NCI-H2196 treated with DMSO at 0.1 percent for 48 hours (cell line): ENCODE data around the gene YAP1.

Experiments used
- DNase-seq: peaks from one replicate; lab custom pipeline; 2025; ENCODE audit not compliant: unreplicated experiment; lab: John Stamatoyannopoulos, UW

The YAP1 gene

DNA sequence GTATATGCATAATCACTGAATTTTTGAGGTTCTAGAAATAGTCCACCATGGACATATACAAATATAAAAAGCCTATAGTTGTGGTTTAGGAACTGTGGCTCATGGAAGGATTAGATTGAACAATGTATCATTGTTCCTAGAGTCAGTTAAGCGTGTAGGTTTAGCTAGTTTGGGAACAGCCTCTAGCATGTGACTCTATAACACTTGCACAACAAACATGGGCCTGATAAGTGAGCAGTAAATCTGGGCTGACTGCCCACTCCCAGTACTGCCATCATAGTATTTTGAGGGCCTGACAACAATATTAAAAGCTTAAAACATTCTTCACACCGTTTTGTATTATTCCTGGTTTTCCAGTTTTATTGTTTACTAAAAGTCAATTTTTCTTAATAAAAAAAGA is 47.0 kb downstream of the YAP1 start:
- DNase-seq: no peak

DNA sequence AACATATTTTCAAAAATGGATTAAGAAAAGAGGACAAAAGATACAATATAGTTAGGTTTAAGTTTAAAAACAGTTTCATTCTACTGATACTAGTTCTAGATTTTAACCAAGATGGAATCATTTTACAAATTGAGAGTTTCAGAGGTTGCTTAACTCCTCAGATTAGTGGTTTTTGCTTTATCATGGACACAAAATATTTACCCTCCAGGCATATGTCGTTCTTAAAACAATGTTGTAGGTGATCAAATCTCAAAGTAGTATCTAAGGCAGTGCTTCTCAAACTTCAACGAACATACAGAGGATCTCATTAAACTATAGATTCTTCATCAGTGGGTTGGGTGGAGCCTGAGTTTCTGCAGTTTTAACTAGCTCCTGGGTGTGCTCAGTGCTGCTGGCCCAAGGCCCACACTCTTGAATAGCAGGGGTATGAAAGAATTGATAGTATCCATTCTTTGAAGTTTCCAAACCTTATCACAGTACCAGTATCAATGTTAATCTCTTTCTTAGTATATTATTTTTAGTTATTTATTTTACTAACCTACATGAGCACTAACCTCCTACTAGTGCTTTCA is 48.0 kb downstream of the YAP1 start:
- no peak for DNase-seq

DNA sequence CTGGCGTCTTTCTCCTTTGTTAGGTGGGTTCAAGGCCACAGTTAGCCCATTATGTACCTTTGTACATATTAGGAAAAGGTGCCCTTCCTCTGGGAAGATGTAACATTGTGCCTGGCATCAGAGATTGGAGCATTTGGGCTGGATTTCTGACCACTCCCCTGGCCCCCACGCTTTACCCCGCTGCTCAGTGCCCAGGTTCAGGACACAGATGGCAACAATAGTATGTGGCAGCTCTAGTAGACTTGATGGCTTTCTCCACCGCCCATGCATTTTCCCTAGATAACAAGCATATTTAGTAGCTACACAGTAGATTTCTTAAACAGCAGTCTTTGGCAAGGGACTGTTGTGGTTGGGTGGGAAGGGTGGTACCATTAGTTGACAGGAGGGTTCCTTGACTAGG is 53.1 kb downstream of the YAP1 start:
- no peak for DNase-seq

DNA sequence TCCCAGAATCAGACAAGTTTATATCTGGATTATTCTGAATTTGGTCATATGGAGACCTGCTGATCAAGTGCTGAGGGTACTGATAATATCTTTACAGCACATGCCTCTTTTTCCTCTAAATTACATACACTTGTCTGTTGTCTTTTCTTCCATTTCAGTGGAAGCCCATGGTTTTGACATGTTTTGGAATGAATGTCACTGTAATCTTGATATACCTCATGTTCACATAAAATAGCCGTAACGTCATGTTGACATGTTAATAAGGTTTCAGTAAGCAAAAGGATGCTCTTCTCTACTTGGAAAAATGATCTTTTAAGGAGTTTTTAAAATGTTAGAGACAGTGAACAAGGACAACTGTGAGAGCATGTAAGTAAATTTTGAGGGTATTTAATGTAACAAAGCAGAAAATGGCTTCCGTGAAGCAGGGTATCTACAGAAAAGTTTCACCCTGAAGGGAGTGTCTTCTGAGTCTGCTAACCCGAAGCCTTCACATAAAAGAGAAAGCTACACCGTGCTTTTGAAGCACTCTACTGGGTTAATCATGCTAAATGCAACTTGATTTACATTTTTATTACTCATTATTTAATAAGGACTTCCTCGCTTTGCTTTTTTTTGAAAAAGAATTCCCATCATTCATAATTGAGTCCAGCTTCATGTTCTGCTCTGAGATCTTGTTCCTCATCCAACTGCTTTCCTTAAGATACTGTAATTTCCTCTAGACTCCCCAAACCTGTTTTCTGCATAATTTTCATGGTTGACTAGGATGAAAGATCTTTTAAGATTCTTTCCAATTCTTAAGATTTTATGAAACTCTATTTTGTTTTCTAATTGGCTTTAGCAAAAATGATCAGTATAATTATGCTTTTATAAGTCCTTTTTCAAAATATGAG is 56.2 kb downstream of the YAP1 start:
- no peak for DNase-seq

DNA sequence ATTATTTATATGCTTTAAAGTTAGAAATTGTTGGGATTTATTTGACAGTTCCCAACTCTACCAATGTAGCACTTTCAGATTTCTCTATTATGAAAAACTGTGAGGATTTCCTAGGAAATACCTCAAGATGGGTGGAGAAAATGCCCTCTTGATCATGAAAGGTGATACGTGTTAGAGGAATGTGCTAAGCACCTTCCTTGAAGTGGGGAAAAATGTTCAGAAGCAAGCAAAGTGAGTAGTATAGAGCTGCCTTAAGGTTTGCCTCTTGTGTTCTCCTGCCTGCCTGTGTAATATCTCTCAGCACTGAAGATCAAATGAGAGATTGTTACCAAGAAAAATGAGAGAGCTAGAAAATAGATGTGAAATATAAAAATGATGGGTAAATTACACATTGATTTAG is 58.2 kb downstream of the YAP1 start:
- no peak for DNase-seq

DNA sequence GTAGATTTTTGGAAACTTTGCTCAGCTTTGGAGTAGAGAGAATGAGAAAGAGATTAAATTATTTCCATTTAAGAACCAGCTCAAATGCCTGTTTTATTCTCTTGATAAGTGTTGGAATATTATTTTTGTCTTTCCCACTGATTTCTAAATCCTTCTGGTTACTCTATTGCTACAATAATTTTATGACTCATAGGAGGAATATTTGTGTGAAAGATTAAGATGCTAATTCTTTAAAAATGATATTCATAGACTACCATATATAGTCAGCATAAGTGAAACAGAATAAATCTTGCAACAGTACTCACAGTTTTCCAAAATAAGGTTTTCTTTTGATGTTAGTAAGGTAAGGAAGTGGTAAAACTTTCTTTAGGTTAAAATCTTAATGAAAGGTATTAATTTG is 60.9 kb downstream of the YAP1 start:
- DNase-seq: no peak

DNA sequence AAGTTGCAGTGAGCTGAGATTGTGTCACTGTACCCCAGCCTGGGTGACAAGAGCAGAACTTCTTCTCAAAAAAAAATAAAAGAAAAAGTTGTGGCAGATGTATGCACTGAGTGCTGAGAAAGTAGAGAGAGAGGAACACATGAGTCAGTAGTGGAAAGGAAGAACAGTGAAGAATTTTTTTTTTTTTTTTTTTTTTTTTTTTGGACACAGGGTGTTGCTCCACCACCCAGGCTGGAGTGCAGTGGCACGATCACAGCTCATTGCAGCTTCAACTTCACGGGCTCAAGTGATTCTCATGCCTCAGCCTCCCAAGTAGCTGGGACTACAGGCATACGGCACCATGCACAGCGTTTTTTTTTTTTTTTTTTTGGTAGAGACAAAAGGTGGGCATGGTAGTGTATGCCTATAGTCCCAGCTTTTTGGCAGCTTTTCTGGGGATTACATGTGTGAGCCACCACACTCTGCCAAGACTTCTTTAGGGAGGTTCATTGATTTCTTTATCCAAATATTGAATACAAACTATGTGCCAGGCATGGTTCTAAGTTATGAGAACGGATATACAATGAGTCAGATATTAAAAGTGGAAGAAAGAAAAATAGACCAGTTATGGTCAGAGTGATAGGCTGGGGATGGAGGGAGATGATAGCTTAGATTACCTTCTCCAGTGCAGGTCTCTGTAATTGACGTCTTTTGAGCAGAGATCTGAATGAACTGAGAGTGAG is 62.0 kb downstream of the YAP1 start:
- no peak for DNase-seq

DNA sequence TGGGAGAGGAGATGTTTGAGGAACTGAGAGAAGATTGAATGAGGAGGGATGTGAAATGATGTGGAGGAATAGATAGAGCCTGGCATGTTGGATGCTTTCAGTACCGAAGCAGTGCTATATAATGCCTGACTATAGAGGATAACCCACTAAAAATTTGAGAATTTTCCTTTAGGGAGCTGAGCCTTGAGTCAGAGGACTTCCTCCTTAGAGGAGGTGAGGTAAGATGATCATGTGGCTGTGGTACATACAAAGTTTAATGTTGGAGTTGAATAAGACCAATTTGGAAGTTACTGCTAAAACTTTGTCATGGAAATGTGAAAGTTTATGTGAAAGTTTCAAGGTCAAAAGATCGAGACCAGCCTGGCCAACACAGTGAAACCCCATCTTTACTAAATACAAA is 66.9 kb downstream of the YAP1 start:
- DNase-seq: no peak

DNA sequence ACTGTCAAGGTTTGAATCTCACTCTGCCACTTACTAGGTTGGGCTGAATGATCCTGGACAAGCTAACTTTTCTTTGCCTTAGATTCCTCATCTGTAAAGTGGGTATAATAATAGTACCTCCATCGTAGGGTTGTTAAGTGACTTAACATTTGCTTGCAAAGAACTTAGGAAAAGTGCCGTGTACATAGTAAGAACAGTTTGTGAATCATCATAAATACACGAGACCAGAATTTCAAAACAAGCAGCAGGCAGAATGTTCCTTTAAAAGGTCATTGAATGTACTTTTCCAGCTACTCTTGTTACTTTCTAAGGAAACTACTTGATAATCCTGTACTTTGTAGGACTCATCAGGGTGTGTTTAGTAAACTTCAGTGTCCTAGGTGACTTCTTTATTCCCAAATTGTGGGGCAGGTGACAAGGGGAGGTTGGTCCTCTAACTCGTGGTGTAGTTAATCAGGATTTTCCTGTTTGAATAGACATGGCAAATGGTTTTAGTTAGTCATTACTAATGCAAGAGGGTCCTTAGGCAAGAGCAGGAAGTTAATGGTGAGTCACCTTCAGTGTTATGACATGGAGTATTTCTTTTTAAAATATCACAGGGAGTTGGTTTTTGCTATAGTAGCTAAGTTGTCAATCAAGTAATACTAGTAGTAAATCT is 67.9 kb downstream of the YAP1 start:
- no peak for DNase-seq

DNA sequence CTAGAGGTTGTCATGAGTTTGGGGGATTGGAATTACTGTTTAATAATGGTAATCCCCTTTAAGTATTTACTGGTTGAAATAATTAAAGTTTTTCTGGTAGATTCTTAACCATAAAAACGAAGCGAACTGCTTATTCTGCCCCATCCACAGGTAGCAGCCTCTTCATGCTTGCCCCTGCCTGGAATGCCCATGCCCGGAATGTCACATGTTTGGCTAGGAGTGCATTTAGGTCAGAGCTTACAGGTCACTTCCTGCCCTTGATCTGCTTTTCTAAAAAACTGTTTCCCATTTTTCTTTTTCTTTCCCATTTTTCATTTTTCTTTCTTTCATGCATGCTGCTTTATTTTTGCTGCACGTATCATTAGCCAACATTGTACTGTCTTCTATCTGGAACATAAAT is 69.1 kb downstream of the YAP1 start:
- no peak for DNase-seq

DNA sequence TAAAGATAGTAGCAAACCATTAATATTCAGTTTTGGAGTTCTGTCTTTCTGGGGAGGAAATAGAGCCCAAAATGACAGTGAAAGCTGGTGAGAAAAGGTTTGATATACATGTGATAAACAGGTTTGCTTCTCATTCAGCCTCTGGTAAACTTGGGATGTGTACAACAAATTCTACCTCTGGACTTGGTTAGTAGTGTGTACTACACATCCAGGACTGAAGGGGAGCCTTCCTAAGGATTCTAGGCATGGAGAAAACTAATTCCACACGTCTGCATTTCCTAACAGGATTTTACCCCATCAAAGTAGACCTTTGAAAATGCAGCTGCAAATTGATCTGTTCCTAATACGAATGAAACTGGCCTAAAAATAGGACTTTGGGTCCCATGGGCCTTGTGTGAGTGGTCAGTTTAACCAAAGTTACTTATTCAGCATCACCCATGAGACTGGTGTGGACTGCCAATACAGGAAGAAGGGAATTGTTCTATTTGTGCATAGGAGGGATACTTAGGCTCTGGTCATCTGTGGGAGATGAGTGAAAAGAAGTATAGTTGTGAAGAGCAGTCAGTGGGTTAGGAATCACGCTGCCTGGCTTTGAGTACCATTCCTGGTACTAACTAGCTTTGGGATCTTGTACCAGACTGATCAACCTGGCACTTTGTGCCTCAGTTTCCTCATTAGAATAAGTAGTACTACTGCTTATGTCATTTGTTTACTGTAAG is 74.2 kb downstream of the YAP1 start:
- no peak for DNase-seq

DNA sequence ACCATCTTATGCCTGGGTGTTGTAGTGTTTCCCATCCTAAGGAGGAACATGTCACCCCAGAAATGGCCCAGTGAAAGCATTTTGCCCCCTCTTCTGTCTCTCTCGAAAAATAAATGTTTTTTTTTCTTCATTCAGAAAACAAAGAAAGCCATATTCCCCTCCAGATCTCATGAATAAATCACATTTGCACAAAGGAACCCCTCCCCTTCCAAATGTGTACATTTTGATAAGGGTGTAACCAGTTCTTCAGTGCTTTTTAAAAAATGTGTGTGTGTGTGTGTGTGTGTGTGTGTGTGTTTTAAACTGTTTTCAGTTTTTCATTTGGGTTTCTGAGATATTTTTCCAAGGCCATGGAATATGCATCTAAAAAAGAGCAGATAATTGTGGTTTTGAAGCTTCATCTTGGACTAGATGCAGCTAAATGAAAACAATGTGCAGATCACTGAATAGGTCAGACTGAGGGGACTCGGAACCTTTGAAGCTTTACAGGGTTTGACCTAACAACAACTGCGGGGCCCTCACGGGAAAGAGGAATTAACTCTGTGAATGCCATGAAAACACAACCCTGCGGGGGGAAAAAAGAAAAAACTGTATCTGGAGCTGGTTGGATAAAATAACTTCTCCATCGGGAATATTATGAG is 76.4 kb downstream of the YAP1 start:
- DNase-seq: no peak

DNA sequence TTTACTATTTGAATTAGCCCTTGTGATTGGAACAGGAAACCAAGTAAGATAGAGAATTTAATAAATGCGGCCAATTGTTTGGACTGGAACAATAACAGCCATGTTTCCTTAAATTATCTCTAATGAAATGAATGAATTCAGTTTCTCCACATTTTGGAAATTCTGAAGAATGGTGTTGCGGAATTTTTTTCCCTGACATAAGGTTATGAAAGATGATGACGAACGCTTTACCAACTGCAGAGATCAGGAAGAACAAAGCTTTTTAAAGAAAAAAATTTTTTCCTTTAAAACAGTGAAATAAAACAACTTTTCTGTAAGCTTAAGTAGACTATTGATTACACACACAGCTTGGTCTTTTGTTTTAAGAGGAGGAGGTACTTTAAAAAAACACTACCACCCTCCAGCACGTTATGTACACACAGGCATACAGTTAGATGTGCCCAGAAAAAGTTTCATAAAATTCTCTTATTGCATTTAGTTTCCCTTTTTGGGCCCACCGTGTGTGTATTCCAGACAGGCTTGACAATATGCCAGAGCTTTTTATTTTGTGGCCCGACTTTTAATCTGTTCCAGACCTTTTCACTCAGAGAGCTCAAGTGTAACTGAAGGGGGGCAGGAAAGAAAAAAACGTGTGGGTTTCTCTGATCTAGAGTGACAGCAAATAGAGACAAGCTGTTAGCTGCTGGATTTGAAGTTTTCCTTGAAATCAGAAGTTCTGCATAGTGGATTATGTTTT is 77.3 kb downstream of the YAP1 start:
- DNase-seq: no peak

DNA sequence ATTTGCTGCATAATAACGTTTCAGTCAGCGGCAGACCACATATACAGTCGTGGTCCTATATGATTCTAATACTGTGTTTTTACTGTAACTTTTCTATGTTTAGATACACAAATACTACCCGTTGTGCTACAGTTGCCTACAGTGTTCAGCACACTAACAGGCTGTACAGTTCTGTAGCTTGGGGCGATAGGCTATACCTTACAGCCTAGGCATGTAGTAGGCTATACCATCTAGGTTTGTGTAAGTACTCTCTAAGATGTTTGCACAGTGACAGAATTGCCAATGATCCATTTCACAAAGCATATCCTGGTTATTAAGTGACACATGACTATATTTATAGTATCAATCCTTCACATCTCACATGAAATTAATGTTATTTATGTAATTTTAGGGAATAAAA is 78.2 kb downstream of the YAP1 start:
- DNase-seq: no peak

DNA sequence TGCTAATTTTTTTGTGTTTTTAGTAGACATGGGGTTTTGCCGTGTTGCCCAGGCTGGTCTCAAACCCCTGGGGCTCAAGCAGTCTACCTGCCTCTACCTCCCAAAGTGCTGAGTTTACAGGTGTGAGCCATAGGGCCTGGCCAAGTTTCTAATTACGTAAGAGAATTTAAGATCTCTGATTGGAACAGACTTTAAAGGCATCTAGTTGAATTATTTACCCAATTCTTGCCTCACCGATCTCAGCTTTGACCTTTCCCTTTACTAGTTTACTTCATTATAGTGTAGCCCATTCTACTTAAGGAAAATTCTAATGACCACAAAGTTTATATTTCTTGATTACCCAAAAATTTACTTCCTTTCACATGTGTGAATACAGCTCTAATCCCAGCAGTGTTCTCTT is 81.6 kb downstream of the YAP1 start:
- DNase-seq: no peak

DNA sequence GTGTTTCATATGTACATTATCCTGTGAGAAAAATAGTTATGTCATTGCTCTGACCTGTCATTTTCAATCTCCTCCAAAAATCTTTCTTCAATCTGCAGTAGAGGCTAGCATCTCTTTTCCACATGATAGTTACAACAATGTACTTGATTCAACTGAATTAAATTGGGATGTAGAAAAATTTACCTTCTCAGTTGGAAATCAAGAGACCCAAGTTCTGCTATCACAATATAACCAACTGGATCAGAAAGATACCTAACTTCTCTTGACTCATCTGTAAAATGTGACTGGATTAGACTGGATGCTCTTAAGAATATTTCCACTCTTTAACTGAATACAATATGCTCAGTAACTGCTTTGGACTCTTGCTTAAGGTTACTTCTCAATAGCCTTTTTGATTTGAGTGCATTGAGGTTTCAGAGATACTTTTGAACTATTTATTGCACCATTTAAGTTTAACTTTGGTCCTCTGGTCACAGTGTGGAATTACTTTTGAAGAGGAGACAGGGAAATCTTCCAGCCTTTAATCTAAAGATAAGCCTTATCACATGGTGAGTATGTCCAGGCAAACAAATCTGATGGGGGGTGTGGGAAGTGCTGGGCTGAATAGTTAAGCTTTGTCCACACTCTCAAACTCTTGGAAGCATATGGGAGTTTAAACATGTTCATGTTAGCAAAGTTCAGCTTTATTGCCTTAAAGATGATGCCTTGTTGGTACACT is 82.3 kb downstream of the YAP1 start:
- no peak for DNase-seq

DNA sequence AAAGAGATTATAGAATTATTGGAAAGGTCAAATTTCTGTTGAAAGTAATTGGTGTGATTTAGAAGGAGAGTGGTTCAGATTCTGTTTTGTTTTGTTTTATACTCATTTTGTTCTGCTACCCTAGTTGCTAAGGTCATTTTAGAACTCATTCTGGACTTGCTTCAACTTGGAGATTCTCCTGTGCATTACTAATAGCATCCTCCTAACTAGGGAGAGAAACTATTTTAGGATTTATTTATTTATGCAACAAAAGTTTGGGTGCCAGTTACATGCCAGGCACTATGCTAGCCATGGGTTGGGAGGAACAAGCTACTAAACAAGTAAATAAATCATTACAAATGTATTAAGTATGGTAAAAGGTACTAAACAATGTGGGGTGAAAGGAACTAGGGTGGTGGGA is 84.0 kb downstream of the YAP1 start:
- DNase-seq: no peak

DNA sequence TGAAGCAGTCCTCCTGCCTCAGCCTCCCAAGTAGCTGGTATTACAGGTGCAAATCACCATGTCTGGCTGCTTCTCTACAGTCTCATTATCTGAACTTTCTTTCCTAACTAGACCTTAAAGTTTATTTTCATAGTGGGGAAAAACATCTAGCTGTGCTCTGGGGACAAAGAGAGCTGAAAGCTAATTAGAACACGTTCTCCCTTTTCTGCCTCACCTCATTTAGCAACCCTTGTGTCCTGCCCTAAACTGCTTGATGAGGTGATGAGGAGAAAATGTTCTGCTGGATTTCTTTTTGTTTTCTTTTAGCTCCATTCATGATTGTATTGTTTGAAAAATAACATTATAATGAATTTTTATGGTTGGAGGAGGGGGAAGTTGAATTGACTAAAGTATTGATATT is 84.7 kb downstream of the YAP1 start:
- no peak for DNase-seq

DNA sequence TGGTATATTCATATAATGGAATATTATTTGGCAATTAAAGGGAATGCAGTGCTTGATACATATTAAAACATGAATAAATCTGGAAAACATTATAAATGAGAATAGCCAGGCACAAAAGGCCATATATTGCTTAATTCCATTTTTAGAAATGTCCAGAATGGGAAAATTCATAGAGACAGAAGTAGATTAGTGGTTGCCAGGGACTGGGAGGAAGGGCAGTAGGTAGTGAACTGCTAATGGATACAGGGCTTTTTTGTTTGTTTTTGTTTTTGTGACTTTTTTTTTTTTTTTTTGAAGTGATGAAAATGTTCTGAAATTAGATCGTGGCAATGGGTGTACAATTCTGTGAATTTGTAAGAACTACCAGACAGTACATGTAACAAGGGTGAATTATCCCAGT is 86.1 kb downstream of the YAP1 start:
- DNase-seq: no peak
